Measurements from ENCODE around the gene TAS2R30. TPM values are rescaled to one million over a fixed set of nuclear protein-coding genes. Genes with fewer than 3 reads are reported as not detected.

The TAS2R30 gene
- total RNA-seq, 4 donors from 2014 or later: 6.2 to 12.9 (median 10.4) TPM

- Histone ChIP-seq H3K4me1 (no peaks in the 10 kb centered on the region), H3K36me3 (no peaks in the 10 kb centered on the region), H3K9me3 (peaks cover 0 to 7% (median 3%) of the 10 kb centered on the region in 4 donors), H3K4me3 (no peak overlapping the region), H3K27me3 (no peaks in the 10 kb centered on the region), H3K27ac (no peak overlapping the region)
- TF ChIP-seq, protein P1, sequence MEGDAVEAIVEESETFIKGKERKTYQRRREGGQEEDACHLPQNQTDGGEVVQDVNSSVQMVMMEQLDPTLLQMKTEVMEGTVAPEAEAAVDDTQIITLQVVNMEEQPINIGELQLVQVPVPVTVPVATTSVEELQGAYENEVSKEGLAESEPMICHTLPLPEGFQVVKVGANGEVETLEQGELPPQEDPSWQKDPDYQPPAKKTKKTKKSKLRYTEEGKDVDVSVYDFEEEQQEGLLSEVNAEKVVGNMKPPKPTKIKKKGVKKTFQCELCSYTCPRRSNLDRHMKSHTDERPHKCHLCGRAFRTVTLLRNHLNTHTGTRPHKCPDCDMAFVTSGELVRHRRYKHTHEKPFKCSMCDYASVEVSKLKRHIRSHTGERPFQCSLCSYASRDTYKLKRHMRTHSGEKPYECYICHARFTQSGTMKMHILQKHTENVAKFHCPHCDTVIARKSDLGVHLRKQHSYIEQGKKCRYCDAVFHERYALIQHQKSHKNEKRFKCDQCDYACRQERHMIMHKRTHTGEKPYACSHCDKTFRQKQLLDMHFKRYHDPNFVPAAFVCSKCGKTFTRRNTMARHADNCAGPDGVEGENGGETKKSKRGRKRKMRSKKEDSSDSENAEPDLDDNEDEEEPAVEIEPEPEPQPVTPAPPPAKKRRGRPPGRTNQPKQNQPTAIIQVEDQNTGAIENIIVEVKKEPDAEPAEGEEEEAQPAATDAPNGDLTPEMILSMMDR (IDR thresholded peaks at IDR 0.05): no peak
- DNase-seq: no peak
Measured at GRCh38 chr12:11144297-11144696, 9.9 kb upstream of the TAS2R30 start.

DNA sequence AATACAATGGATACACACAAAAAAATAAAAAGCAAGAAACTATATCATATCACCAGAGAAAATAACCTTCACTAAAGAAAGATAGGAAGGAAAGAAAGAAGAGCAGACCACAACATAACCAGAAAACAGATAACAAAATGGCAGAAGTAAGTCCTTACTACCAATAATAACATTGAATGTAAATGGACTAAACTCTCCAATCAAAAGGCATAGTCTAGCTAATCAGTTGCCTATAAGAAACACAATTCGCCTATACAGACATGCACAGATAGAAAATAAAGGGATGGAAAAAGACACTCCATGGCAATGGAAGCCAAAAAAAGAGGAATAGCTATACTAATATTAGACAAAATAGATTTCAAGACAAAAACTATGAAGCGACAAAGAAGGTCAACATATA is 8.9 kb upstream of the TAS2R30 start:
- TF ChIP-seq, protein P1 (IDR thresholded peaks at IDR 0.05): no peak
- TF ChIP-seq POLR2A (IDR thresholded peaks at IDR 0.05): no peak
- DNase-seq: no peak
- H3K4me3 ChIP-seq: no peak overlapping the region
- H3K4me1 ChIP-seq: no peaks in the 10 kb centered on the region
- H3K9me3 ChIP-seq: peaks cover 0 to 7% (median 3%) of the 10 kb centered on the region in 4 donors
- no peaks in the 10 kb centered on the region for H3K36me3 ChIP-seq
- no peak overlapping the region for H3K27ac ChIP-seq
- H3K27me3 ChIP-seq: no peaks in the 10 kb centered on the region

DNA sequence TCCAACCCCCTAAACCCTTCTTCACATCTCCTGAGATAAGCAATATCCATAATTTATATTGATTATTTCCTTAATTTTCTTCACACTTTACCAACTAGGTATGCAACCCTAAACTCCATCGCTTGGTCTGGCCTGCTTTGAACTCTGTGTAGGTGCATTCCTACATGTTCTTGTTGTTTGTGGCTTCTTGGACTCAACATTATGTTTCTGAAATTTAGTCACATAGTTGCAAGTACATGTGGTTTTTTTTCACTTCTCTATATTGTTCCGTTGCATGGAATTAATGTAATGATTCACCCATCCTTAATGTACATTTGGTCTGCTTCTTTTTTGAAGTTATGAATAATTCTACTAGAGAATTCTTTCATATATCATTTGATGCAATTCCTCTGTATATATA is 1.6 kb upstream of the TAS2R30 start:
- H3K4me3 ChIP-seq: no peak overlapping the region
- no peaks in the 10 kb centered on the region for H3K9me3 ChIP-seq
- no peaks in the 10 kb centered on the region for H3K27me3 ChIP-seq
- H3K4me1 ChIP-seq: no peaks in the 10 kb centered on the region
- TF ChIP-seq, protein P1 (IDR thresholded peaks at IDR 0.05): no peak
- no peak for TF ChIP-seq POLR2A (IDR thresholded peaks at IDR 0.05)
- no peaks in the 10 kb centered on the region for H3K36me3 ChIP-seq
- H3K27ac ChIP-seq: no peak overlapping the region
- no peak for DNase-seq

DNA sequence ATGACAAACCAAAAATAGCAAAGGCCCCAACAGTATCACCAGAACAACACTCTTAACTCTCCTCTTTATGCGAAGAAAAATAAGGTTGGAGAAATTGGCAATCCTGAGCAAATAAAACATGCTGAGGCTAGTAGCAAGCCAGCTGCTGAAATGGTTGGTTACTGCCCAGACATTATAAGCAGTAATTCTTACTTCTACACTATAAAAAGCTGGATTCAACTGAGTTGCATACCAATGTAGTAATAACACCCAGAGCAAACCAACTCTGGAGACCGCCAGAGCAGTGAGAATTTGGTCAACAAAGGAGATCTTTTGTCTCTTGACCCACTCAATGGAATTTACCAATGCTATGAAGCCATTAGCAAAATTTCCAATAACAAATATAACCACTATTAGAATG is 628 bp downstream of the TAS2R30 start:
- no peak for DNase-seq
- Histone ChIP-seq H3K27me3 (no peaks in the 10 kb centered on the region), H3K27ac (no peak overlapping the region), H3K4me3 (no peak overlapping the region), H3K36me3 (no peaks in the 10 kb centered on the region), H3K9me3 (no peaks in the 10 kb centered on the region), H3K4me1 (no peaks in the 10 kb centered on the region)
- TF ChIP-seq, protein P1 (IDR thresholded peaks at IDR 0.05): no peak
- no peak for TF ChIP-seq POLR2A (IDR thresholded peaks at IDR 0.05)

GRCh38 chr12:11133162-11133561 is 1.3 kb downstream of the TAS2R30 start:
- H3K4me1 ChIP-seq: no peaks in the 10 kb centered on the region
- TF ChIP-seq, protein P1 (IDR thresholded peaks at IDR 0.05): no peak
- TF ChIP-seq POLR2A (IDR thresholded peaks at IDR 0.05): no peak
- no peaks in the 10 kb centered on the region for H3K27me3 ChIP-seq
- H3K9me3 ChIP-seq: no peaks in the 10 kb centered on the region
- no peak overlapping the region for H3K4me3 ChIP-seq
- DNase-seq: no peak
- H3K27ac ChIP-seq: no peak overlapping the region
- no peaks in the 10 kb centered on the region for H3K36me3 ChIP-seq

DNA sequence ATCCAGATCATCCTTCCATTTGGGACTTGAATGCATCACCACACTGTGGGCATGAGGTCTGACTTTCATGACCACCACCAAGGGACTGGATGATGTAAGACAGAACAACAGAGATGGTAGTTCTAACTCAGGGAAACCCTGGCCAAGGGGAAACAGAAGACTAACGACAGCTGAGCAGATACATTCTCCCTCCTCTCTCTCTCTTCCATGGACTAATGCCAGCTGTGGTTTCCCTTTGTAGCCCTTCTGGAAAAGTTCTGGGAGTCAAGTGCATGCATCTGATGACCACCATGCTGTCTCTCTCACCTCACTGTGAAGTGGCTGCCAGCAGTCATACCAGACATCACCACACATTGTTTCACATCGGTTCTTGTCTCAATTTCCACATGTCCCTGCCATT is 3.4 kb downstream of the TAS2R30 start:
- H3K36me3 ChIP-seq: no peaks in the 10 kb centered on the region
- H3K27me3 ChIP-seq: no peaks in the 10 kb centered on the region
- no peak overlapping the region for H3K27ac ChIP-seq
- TF ChIP-seq POLR2A (IDR thresholded peaks at IDR 0.05): no peak
- TF ChIP-seq, protein P1 (IDR thresholded peaks at IDR 0.05): no peak
- H3K9me3 ChIP-seq: no peaks in the 10 kb centered on the region
- no peaks in the 10 kb centered on the region for H3K4me1 ChIP-seq
- no peak for DNase-seq
- H3K4me3 ChIP-seq: no peak overlapping the region
